Caco-2 (cell line): ENCODE data around the gene SOHLH1. TPM values are rescaled to one million over a fixed set of nuclear protein-coding genes. Genes with fewer than 3 reads are reported as not detected.

Experiments
- BruUV-seq: library from RNA; stranded (reverse); fragments of 400-500 nt; replicated peaks from 2 replicates; lab custom pipeline; 2021; lab: Mats Ljungman, UMichigan
- CTCF ChIA-PET: fragments of 300-600 bp; sonication (Branson Sonifier 250); formaldehyde crosslinking; loops from one replicate; lab custom pipeline; 2022; ENCODE audit warnings: antibody characterized with exemption; lab: Charles Lee
- POLR2A ChIA-PET: fragments of 300-600 bp; sonication (Branson Sonifier 250); formaldehyde crosslinking; loops from one replicate; lab custom pipeline; 2022; ENCODE audit warnings: antibody characterized with exemption; lab: Charles Lee
- DNase-seq, 2 experiments: peaks; one replicate each; pipeline versions ENCODE4 v3.0.0 to v3.0.0-alpha.2; 2020 to 2022
- H3K27me3 ChIP-seq: replicated peaks from 2 replicates; pipeline ENCODE4 v1.6.0; 2011; ENCODE audit warnings: low read length; ENCODE audit not compliant: control insufficient read depth, insufficient read depth
- H3K36me3 ChIP-seq: 2 replicates; pipeline ENCODE4 v1.5.1; 2011; ENCODE audit warnings: low read length; ENCODE audit not compliant: control insufficient read depth, insufficient read depth
- H3K4me1 ChIP-seq: fragments of 250-450 bp; sonication (Bioruptor Pico); 2 replicates; pipeline ENCODE4 v1.5.1; 2020; ENCODE audit warnings: mild to moderate bottlenecking
- H3K4me3 ChIP-seq: 2 replicates; pipeline ENCODE4 v1.5.1; 2011; ENCODE audit warnings: low read depth, mild to moderate bottlenecking, control low read depth, low read length
- H3K9me3 ChIP-seq: fragments of 250-450 bp; sonication (Bioruptor Pico); 2 replicates; pipeline ENCODE4 v1.5.1; 2020; ENCODE audit warnings: mild to moderate bottlenecking, moderate library complexity
- H3K27ac Mint-ChIP-seq: one replicate; pipeline ENCODE4 v1.8.0; 2022; ENCODE audit warnings: mixed read lengths; ENCODE audit not compliant: unreplicated experiment
- H3K27me3 Mint-ChIP-seq: one replicate; pipeline ENCODE4 v1.8.0; 2022; ENCODE audit warnings: mixed read lengths; ENCODE audit not compliant: insufficient read depth, unreplicated experiment
- H3K36me3 Mint-ChIP-seq: one replicate; pipeline ENCODE4 v1.8.0; 2022; ENCODE audit warnings: mild to moderate bottlenecking, mixed read lengths; ENCODE audit not compliant: insufficient read depth, unreplicated experiment
- H3K4me1 Mint-ChIP-seq: one replicate; pipeline ENCODE4 v1.8.0; 2022; ENCODE audit warnings: low read depth, mixed read lengths; ENCODE audit not compliant: unreplicated experiment
- H3K4me3 Mint-ChIP-seq: one replicate; pipeline ENCODE4 v1.8.0; 2022; ENCODE audit warnings: mild to moderate bottlenecking, moderate library complexity, mixed read lengths; ENCODE audit not compliant: unreplicated experiment
- H3K9me3 Mint-ChIP-seq: one replicate; pipeline ENCODE4 v1.8.0; 2022; ENCODE audit warnings: mixed read lengths; ENCODE audit not compliant: unreplicated experiment
- CTCF ChIP-seq, 2 experiments: fragments of 200-600 bp in 1 of 2; IDR thresholded peaks; 1 replicate in 1 of 2; 2 replicates in 1 of 2; pipeline versions ENCODE4 v1.5.1 to v1.8.0; 2011 to 2022; ENCODE audit warnings: antibody characterized with exemption in 1 of 2, control low read depth in 1 of 2, inconsistent platforms in 1 of 2, low read depth in 1 of 2, low read length in 1 of 2, mild to moderate bottlenecking in 1 of 2, moderate library complexity in 1 of 2; ENCODE audit not compliant: insufficient read depth in 1 of 2, severe bottlenecking in 1 of 2, unreplicated experiment in 1 of 2
- intact Hi-C: fragments of 100-400 bp; cut with micrococcal nuclease; formaldehyde crosslinking; loops from one replicate; pipeline ENCODE4 v1.10.0; 2022; ENCODE audit not compliant: unreplicated experiment
- total RNA-seq: library from RNA; stranded (reverse); gene quantifications from 2 replicates; pipeline ENCODE4 v1.2.3, GENCODE V29; 2022

Gene SOHLH1
- total RNA-seq, 1 experiment from 2014 or later: 44.9 TPM

- POLR2A ChIA-PET: no interaction called here
- BruUV-seq: no TSS peak
- TF ChIP-seq CTCF (IDR thresholded peaks at IDR 0.05; ENCODE audit: insufficient read depth in 1 of 2, low read depth in 1 of 2, low read length in 1 of 2, severe bottlenecking in 1 of 2, unreplicated experiment in 1 of 2): no peak
- no peaks in the 10 kb centered on the region for H3K36me3 ChIP-seq
- H3K4me1 ChIP-seq: no peaks in the 10 kb centered on the region
- H3K9me3 ChIP-seq: no peaks in the 10 kb centered on the region
- intact Hi-C loops: no loop called here
- H3K4me3 Mint-ChIP-seq: no peak overlapping the region
- H3K9me3 Mint-ChIP-seq: no peaks in the 10 kb centered on the region
- H3K4me3 ChIP-seq: no peak overlapping the region
- no peaks in the 10 kb centered on the region for H3K27me3 ChIP-seq
- no peaks in the 10 kb centered on the region for H3K4me1 Mint-ChIP-seq
- H3K27me3 Mint-ChIP-seq: peaks cover 4% of the 10 kb centered on the region
- no peak overlapping the region for H3K27ac Mint-ChIP-seq
- DNase-seq: no peak
- no peaks in the 10 kb centered on the region for H3K36me3 Mint-ChIP-seq
- CTCF ChIA-PET: no interaction called here
These were observed 21.6 kb downstream of the SOHLH1 start for GRCh38 chr9:135677641-135678168.

- no peak for DNase-seq
- H3K4me3 ChIP-seq: no peak overlapping the region
- H3K9me3 Mint-ChIP-seq: no peaks in the 10 kb centered on the region
- H3K27ac Mint-ChIP-seq: no peak overlapping the region
- H3K4me1 ChIP-seq: no peaks in the 10 kb centered on the region
- intact Hi-C loops: no loop called here
- no TSS peak for BruUV-seq
- no peaks in the 10 kb centered on the region for H3K36me3 ChIP-seq
- ChIA-PET CTCF (no interaction called here), POLR2A (no interaction called here)
- no peak overlapping the region for H3K4me3 Mint-ChIP-seq
- H3K9me3 ChIP-seq: no peaks in the 10 kb centered on the region
- H3K27me3 ChIP-seq: no peaks in the 10 kb centered on the region
- H3K36me3 Mint-ChIP-seq: no peaks in the 10 kb centered on the region
- no peaks in the 10 kb centered on the region for H3K4me1 Mint-ChIP-seq
- peaks cover 2% of the 10 kb centered on the region for H3K27me3 Mint-ChIP-seq
- TF ChIP-seq CTCF (IDR thresholded peaks at IDR 0.05; ENCODE audit: insufficient read depth in 1 of 2, low read depth in 1 of 2, low read length in 1 of 2, severe bottlenecking in 1 of 2, unreplicated experiment in 1 of 2): no peak
These were observed 22.4 kb downstream of the SOHLH1 start for GRCh38 chr9:135676891-135677290.

GRCh38 chr9:135674977-135675376 lies 24.3 kb downstream of the SOHLH1 start:
- H3K36me3 Mint-ChIP-seq: no peaks in the 10 kb centered on the region
- H3K27me3 Mint-ChIP-seq: no peaks in the 10 kb centered on the region
- TF ChIP-seq CTCF (IDR thresholded peaks at IDR 0.05; ENCODE audit: insufficient read depth in 1 of 2, low read depth in 1 of 2, low read length in 1 of 2, severe bottlenecking in 1 of 2, unreplicated experiment in 1 of 2): no peak
- H3K9me3 Mint-ChIP-seq: no peaks in the 10 kb centered on the region
- no peaks in the 10 kb centered on the region for H3K27me3 ChIP-seq
- H3K9me3 ChIP-seq: no peaks in the 10 kb centered on the region
- CTCF ChIA-PET: no interaction called here
- H3K4me1 ChIP-seq: no peaks in the 10 kb centered on the region
- no peaks in the 10 kb centered on the region for H3K36me3 ChIP-seq
- no TSS peak for BruUV-seq
- no peaks in the 10 kb centered on the region for H3K4me1 Mint-ChIP-seq
- no peak overlapping the region for H3K27ac Mint-ChIP-seq
- intact Hi-C loops: no loop called here
- DNase-seq: no peak
- no peak overlapping the region for H3K4me3 ChIP-seq
- H3K4me3 Mint-ChIP-seq: no peak overlapping the region
- POLR2A ChIA-PET: no interaction called here
